Measurements from ENCODE around the gene MAP1B. TPM values are rescaled to one million over a fixed set of nuclear protein-coding genes. Genes with fewer than 3 reads are reported as not detected.

Gene MAP1B
- total RNA-seq, 1 experiment from 2014 or later: 43.8 TPM

DNA sequence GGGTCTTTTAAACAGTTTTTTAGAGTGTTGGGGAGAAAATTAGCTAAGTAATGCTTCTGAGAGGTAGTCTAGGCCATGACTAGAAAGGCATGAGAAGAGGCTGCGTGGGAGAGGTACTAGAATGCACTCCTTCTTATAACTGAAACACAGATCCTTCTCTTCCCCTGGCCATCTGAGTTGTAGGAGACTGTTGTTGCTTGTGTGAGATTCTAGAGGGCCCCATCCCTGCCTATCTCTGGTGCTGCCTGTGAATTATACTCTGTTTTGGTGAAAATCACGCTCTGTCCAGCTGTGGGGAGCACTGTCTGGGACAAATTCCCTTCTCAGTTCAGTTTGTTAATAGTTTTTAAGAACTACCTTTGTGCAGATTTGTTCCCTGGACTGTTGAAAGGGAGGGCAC, 37.5 kb downstream of the MAP1B start:
- no TSS peak for BruUV-seq (replicated peaks)

DNA sequence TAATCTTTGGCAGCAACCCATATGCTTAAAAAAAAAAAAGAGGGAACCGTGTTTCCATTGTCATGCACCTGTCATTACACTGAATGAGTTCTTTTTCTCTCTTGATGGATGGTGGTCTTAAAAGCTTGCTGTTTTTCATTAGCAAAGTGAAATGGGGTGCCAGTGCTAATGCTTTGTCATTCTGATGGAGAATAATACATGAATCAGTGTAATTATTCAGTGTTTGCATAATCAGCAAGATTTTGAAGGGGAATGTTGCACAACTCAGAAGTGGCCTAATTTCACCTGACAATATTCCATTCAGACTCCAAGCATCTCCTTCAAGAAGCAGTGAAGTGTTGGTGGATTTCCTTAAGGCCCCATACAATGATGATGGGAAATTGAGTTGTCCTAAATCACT, 38.1 kb downstream of the MAP1B start:
- TF ChIP-seq, protein P1, sequence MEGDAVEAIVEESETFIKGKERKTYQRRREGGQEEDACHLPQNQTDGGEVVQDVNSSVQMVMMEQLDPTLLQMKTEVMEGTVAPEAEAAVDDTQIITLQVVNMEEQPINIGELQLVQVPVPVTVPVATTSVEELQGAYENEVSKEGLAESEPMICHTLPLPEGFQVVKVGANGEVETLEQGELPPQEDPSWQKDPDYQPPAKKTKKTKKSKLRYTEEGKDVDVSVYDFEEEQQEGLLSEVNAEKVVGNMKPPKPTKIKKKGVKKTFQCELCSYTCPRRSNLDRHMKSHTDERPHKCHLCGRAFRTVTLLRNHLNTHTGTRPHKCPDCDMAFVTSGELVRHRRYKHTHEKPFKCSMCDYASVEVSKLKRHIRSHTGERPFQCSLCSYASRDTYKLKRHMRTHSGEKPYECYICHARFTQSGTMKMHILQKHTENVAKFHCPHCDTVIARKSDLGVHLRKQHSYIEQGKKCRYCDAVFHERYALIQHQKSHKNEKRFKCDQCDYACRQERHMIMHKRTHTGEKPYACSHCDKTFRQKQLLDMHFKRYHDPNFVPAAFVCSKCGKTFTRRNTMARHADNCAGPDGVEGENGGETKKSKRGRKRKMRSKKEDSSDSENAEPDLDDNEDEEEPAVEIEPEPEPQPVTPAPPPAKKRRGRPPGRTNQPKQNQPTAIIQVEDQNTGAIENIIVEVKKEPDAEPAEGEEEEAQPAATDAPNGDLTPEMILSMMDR (IDR thresholded peaks at IDR 0.05; ENCODE audit: unreplicated experiment): no peak
- H3K4me1 Mint-ChIP-seq (ENCODE audit: insufficient read depth, unreplicated experiment): peaks cover 15% of the 10 kb centered on the region
- ChIA-PET POLR2A (interaction anchor here (0.6 kb wide), 1 partner anchor 9 kb away, joined by 3 read pairs; no protein-coding TSS in a partner anchor), CTCF (interaction anchor here (0.6 kb wide), 2 partner anchors 41 to 421 kb away, joined by 3 to 5 read pairs; no protein-coding TSS in a partner anchor)
- no peaks in the 10 kb centered on the region for H3K36me3 Mint-ChIP-seq (ENCODE audit: insufficient read depth, unreplicated experiment)
- no TSS peak for BruUV-seq (replicated peaks)
- intact Hi-C loops (cut with micrococcal nuclease): no loop called here
- H3K9me3 Mint-ChIP-seq (ENCODE audit: unreplicated experiment): no peaks in the 10 kb centered on the region
- peak; percentile 35 for DNase-seq (ENCODE audit: unreplicated experiment)
- no peak overlapping the region for H3K27ac Mint-ChIP-seq (ENCODE audit: low read depth, unreplicated experiment)
- no peaks in the 10 kb centered on the region for H3K27me3 Mint-ChIP-seq (ENCODE audit: insufficient read depth, unreplicated experiment)
- H3K4me3 Mint-ChIP-seq (ENCODE audit: unreplicated experiment): no peak overlapping the region

More for the DNA sequence above, 37.5 kb downstream of the MAP1B start:
- H3K36me3 Mint-ChIP-seq (ENCODE audit: insufficient read depth, unreplicated experiment): no peaks in the 10 kb centered on the region
- H3K27ac Mint-ChIP-seq (ENCODE audit: low read depth, unreplicated experiment): no peak overlapping the region
- no peaks in the 10 kb centered on the region for H3K27me3 Mint-ChIP-seq (ENCODE audit: insufficient read depth, unreplicated experiment)
- intact Hi-C loops (cut with micrococcal nuclease): no loop called here
- peaks cover 15% of the 10 kb centered on the region for H3K4me1 Mint-ChIP-seq (ENCODE audit: insufficient read depth, unreplicated experiment)
- no peak for DNase-seq (ENCODE audit: unreplicated experiment)
- TF ChIP-seq, protein P1 (IDR thresholded peaks at IDR 0.05; ENCODE audit: unreplicated experiment): no peak
- POLR2A ChIA-PET: interaction anchor here (0.6 kb wide), 2 partner anchors 9 to 117 kb away, joined by 3 read pairs; no protein-coding TSS in a partner anchor
- no peak overlapping the region for H3K4me3 Mint-ChIP-seq (ENCODE audit: unreplicated experiment)
- CTCF ChIA-PET: interaction anchor here (0.6 to 0.7 kb wide), 2 partner anchors 10 to 101 kb away, joined by 3 read pairs; no protein-coding TSS in a partner anchor
- no peaks in the 10 kb centered on the region for H3K9me3 Mint-ChIP-seq (ENCODE audit: unreplicated experiment)

GRCh38 chr5:72146056-72146455, 38.8 kb downstream of the MAP1B start:
- intact Hi-C loops (cut with micrococcal nuclease): no loop called here
- H3K36me3 Mint-ChIP-seq (ENCODE audit: insufficient read depth, unreplicated experiment): no peaks in the 10 kb centered on the region
- no peak overlapping the region for H3K4me3 Mint-ChIP-seq (ENCODE audit: unreplicated experiment)
- no peak for DNase-seq (ENCODE audit: unreplicated experiment)
- peaks cover 15% of the 10 kb centered on the region for H3K4me1 Mint-ChIP-seq (ENCODE audit: insufficient read depth, unreplicated experiment)
- H3K27me3 Mint-ChIP-seq (ENCODE audit: insufficient read depth, unreplicated experiment): no peaks in the 10 kb centered on the region
- no peak overlapping the region for H3K27ac Mint-ChIP-seq (ENCODE audit: low read depth, unreplicated experiment)
- TF ChIP-seq, protein P1 (IDR thresholded peaks at IDR 0.05; ENCODE audit: unreplicated experiment): no peak
- no TSS peak for BruUV-seq (replicated peaks)
- H3K9me3 Mint-ChIP-seq (ENCODE audit: unreplicated experiment): no peaks in the 10 kb centered on the region
- POLR2A ChIA-PET: interaction anchor here (0.6 to 0.9 kb wide), 2 partner anchors 11 to 26 kb away, joined by 3 read pairs; no protein-coding TSS in a partner anchor
- CTCF ChIA-PET: interaction anchor here (0.6 kb wide), 2 partner anchors 65 to 420 kb away, joined by 3 to 4 read pairs; no protein-coding TSS in a partner anchor

- ChIA-PET POLR2A (no interaction called here), CTCF (interaction anchor here (0.6 kb wide), 1 partner anchor 545 kb away, joined by 3 read pairs; no protein-coding TSS in a partner anchor)
- H3K4me3 Mint-ChIP-seq (ENCODE audit: unreplicated experiment): no peak overlapping the region
- no peak for DNase-seq (ENCODE audit: unreplicated experiment)
- H3K27me3 Mint-ChIP-seq (ENCODE audit: insufficient read depth, unreplicated experiment): no peaks in the 10 kb centered on the region
- intact Hi-C loops (cut with micrococcal nuclease): no loop called here
- peaks cover 17% of the 10 kb centered on the region for H3K4me1 Mint-ChIP-seq (ENCODE audit: insufficient read depth, unreplicated experiment)
- TF ChIP-seq, protein P1 (IDR thresholded peaks at IDR 0.05; ENCODE audit: unreplicated experiment): no peak
- no peaks in the 10 kb centered on the region for H3K36me3 Mint-ChIP-seq (ENCODE audit: insufficient read depth, unreplicated experiment)
- H3K27ac Mint-ChIP-seq (ENCODE audit: low read depth, unreplicated experiment): no peak overlapping the region
- H3K9me3 Mint-ChIP-seq (ENCODE audit: unreplicated experiment): no peaks in the 10 kb centered on the region
- BruUV-seq (replicated peaks): no TSS peak
These were observed 40.3 kb downstream of the MAP1B start for GRCh38 chr5:72147569-72147968.

Data from MCF 10A (cell line).